GM18511 (cell line): Measurements from ENCODE around the gene PTPRF.

Source experiments
- ATAC-seq: cut with Tn5 transposase; IDR thresholded peaks from one replicate; pipeline ENCODE4 v1.9.1; 2021; ENCODE audit warnings: mild to moderate bottlenecking, moderate library complexity; ENCODE audit not compliant: unreplicated experiment

PTPRF gene

GRCh38 chr1:43573066-43573800 is 42.5 kb downstream of the PTPRF start:
- no peak for ATAC-seq

DNA sequence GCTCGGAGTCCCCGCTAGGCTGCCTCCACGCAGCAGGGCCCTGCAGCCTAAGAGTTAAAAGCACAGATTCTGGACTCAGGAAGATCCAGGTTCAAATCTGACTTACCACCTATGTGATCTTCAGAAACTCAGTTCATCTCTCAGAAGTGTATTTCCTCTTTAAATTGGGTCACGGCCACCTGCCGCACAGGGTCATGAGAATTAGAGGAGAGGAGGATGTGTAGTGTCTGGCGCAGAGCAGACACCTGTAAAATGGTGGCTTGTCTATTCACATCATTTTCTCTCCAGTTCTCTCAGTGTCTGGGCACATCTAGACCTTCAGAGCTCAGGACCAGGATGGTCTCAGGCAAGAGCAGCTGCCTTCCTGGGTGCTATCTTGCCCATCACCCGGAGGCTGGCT is 45.8 kb downstream of the PTPRF start:
- no peak for ATAC-seq

DNA sequence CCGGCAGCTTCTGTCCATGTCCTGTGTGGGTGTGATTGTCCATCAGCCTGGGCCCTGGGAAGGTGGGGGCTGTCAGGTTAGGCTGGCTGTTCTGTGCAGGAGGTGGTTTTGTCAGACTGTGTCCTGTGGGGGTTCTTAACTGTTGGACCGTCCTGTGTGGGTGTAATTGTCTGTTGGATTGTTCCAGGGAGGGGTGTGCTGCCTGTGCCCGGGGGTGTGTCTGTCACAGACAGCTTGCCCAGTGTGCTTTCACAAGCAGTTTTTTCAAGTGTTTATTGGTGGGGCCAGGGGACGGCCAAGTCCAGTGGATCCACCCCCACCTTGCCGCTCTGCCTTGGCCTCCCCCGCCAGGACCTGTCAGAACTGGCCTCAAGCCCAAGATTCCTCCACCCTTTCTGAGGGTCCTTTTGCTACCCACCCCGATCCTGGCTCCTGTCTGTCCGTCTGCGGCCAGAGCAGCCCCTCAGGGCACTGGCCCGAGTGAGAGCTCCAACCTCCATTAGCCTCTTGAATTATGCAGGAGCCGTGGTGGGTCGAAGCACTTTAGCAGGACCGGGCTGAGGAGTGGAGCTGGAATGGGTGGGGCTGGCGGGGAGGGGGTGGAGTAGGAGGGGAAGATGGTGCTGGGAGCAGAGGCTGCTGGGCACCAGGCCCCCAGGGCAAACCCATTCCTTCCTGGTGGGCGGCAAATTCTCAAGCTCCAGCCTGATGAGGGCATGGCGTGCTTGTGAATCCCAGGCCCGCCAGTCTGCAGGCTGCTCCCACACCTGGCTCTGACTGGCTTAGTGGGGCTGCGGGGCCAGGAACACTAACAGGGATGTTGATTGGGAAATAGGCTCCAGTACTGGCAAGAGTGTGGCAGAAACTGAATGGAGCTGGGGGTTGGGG is 47.2 kb downstream of the PTPRF start:
- no peak for ATAC-seq

GRCh38 chr1:43580039-43580438 is 49.4 kb downstream of the PTPRF start:
- ATAC-seq = no peak

GRCh38 chr1:43582162-43582566 is 51.5 kb downstream of the PTPRF start:
- ATAC-seq = peak; percentile 83

- ATAC-seq = no peak
Measured at GRCh38 chr1:43583058-43583457, 52.4 kb downstream of the PTPRF start.

- ATAC-seq = no peak
Measured at GRCh38 chr1:43584204-43584603, 53.5 kb downstream of the PTPRF start.

DNA sequence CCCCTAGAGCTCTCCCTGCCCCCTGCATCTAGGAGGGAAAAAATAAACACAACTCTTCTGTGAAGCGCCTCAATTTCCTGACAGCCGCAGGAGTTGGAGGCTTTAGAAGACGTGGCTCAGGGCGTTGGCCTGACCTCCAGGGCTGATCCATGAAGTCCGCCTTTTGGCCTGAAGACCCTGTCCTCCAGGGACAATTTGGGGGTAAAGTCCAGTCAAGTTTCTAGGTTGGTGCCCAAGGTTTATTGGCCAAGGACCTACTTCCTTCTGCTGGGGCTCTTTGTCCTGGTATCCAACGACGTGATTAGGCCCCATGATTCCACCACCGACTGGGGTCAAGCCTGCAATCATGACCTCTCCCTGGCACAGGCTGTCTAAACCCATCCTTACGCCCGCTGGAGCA is 54.9 kb downstream of the PTPRF start:
- ATAC-seq = no peak

DNA sequence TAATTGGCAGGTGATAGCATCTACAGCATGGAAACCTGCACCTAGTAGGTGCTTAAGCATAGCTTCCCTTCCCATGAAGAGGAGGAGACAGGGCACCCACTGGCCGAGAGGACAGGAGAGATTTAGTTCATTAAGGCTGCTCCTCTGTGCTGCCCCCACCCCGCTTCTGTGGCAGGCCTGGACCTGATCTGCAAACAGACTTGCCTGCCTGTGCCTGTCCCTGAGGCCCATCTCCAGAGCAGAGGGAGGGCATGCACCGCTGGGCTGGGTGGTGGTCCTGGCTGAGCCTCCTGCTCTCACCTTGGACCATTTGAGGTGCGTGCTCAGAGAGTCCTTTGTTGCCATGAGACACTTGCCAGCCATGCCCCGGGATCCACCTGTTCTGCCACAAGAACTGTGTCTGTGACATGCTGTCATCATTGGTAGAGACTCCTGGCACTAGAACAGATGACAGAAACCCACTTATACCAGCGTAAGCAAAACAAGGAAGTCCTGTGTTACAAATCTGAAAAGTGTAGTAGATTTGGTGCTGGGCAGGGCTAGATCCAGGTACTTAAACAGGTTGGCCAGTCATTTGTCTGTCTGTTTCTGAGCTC is 55.6 kb downstream of the PTPRF start:
- ATAC-seq = no peak

DNA sequence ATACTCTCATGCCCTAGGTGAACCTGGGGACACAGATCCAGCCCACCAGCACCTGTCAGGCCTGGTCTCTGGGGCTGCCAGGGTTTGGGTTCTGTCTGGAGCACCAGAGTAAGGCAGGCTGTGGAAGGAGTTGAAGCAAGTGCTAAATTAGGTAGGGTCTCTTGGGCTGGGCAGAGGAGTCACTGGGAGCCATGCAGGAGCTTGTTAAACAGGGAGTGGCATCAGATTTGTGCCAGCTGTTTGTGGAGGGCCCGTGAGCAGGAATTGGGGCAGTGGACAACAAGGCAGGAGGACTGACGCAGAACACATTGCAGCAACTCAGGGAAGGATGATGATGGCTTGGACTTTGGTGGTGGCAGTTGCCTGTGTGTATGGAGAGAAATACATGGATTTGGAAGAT is 56.3 kb downstream of the PTPRF start:
- ATAC-seq = no peak

DNA sequence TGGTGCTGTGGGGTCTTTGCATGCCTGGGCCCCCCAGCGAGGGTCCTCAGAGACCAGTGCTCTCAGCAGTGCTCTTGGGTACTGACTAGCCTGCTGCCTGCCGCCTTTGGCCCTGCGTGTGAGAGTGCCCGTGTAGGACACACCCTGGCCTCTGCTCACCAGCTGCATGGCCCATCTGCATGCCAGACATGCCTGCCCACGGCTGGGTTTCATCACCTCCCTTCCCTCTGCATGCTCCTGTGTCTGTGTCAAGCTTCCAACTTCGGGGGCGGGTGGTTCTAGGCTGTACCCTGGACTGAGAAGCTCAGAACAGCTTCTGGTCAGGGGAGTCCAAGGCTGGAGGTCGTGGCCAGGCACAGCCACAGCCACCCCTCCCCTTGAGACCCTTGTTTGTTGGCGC is 56.9 kb downstream of the PTPRF start:
- no peak for ATAC-seq

- no peak for ATAC-seq
Measured at GRCh38 chr1:43588592-43588991, 57.9 kb downstream of the PTPRF start.

DNA sequence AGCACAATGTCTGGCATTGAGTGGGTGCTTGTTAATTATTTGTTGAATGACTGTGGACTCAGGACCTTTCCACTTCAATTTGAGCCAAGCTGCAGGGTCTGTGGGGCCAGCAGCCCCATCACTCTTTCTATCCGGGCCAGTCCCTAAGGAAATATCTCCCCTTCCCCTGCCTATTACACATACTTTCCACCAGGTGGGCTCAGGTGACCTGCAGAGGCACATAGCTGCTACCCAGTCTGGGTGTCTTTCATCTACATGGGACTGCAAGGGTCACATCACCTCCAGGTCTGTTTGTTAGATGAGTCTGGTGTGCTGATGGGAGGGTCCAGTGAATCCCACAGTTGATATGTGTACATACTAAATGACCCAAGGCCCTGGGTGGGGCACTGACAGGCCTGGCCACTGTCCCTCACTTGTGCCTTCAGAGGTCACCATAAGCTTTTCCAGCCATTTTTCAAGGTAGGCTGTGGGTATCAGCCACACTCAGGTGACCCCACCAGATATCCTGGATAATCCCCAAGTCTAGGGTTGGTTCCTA is 59.8 kb downstream of the PTPRF start:
- no peak for ATAC-seq

- ATAC-seq = no peak
Measured at GRCh38 chr1:43591181-43591580, 60.5 kb downstream of the PTPRF start.

- ATAC-seq = no peak
Measured at GRCh38 chr1:43592051-43592665, 61.5 kb downstream of the PTPRF start.

- no peak for ATAC-seq
Measured at GRCh38 chr1:43592974-43593683, 62.4 kb downstream of the PTPRF start.

DNA sequence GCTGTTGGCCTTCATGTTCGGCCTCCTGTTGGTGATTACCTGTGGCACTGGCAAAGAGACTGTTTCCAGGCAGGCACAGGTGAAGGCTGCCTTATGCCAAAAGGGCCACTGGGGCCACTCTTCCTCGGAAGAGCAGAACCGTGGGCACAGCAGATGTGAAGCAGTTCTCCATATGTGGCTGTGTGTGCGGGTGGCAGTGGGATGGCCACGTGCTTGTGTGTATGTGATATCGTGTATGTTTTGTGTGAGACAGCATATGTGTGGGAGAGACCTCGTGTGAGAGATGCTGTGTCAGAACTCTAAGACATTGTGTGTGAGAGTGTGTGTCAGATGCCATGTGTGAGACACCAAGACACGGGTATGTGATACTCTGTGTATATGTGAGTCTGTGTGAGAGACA is 65.9 kb downstream of the PTPRF start:
- ATAC-seq = no peak

- ATAC-seq = no peak
Measured at GRCh38 chr1:43597028-43597427, 66.3 kb downstream of the PTPRF start.

DNA sequence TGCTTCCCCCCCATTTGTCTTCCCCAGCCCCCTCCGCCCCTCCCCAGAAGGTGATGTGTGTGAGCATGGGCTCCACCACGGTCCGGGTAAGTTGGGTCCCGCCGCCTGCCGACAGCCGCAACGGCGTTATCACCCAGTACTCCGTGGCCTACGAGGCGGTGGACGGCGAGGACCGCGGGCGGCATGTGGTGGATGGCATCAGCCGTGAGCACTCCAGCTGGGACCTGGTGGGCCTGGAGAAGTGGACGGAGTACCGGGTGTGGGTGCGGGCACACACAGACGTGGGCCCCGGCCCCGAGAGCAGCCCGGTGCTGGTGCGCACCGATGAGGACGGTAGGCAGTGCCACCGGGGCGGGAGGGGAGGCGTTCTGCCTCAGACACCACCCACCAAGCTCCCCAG is 67.0 kb downstream of the PTPRF start:
- ATAC-seq = no peak

GRCh38 chr1:43598622-43599021 is 67.9 kb downstream of the PTPRF start:
- no peak for ATAC-seq
